ENCODE measurements around the gene FAM174B.

- no peak for TF ChIP-seq EZH2phosphoT487 (IDR thresholded peaks at IDR 0.05; ENCODE audit: low read length)
- 0 out of 2 replicates have a peak, but pooled peaks have one; percentile 10 for TF ChIP-seq CTCF (IDR thresholded peaks at IDR 0.05; ENCODE audit: low read length)
- no peak for TF ChIP-seq EZH2 (optimal IDR thresholded peaks at IDR 0.05; ENCODE audit: low read depth, low read length)
Measured at GRCh38 chr15:92625251-92625980, 30.2 kb downstream of the FAM174B start.

Data from MM.1S (cell line).